8988T (cell line): ENCODE data around the gene SLC6A2.

Source experiments
- DNase-seq: peaks from one replicate; pipeline ENCODE4 v3.0.0; 2011

SLC6A2 gene

GRCh38 chr16:55651841-55652824 lies 3.7 kb upstream of the SLC6A2 start:
- DNase-seq, result no peak

GRCh38 chr16:55653106-55653505 lies 2.7 kb upstream of the SLC6A2 start:
- no peak for DNase-seq

GRCh38 chr16:55655381-55655896 lies 349 bp upstream of the SLC6A2 start:
- no peak for DNase-seq

DNA sequence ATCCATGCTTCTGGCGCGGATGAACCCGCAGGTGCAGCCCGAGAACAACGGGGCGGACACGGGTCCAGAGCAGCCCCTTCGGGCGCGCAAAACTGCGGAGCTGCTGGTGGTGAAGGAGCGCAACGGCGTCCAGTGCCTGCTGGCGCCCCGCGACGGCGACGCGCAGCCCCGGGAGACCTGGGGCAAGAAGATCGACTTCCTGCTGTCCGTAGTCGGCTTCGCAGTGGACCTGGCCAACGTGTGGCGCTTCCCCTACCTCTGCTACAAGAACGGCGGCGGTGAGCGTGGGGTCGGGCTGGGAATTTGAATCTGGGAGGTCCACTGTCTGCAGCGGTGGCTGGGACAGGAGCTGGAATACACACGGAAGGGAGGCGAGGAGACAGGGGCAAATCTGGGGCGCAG lies 904 bp downstream of the SLC6A2 start:
- no peak for DNase-seq

DNA sequence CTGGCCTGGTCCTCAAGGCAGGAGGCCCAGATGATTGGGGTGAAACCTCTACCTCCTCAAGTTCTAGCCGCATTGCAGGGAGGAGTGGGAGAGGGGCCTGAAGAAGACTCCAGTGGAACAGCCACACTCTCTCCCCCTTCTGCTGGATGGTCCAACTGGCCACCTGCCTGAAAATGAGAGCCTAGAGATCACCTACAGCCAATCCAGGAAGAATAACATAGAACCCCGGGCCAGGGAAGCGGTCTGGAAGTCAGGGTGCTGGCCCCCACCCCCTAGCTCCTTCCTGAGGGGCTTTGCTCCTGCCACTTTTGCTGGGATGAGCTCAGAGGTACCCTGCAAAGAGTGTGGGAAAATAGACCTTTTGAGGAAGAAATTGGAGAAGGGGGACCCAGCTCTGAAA lies 1.8 kb downstream of the SLC6A2 start:
- DNase-seq, result no peak

- no peak for DNase-seq
Measured at GRCh38 chr16:55658898-55659420, 3.2 kb downstream of the SLC6A2 start.

GRCh38 chr16:55660026-55660425 lies 4.2 kb downstream of the SLC6A2 start:
- DNase-seq, result no peak

DNA sequence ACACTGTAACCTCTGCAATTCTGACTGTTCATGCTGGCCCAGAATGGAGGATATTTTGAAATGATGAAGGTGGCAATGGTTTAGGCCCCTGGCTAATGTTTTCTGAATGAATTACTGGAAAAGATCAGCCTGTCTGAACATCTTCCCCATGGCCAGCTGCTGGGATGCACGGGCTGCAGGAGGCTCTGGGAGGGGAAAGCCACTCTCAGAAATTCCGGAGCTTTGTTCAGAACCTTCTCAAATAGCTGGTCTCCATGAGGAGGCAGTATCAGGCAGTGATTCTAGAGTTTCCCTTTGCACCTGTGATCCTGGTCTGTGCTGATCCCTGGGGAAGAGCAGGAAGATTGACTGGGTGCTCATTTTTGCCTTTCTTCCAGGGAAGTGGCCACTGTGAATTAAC lies 5.0 kb downstream of the SLC6A2 start:
- DNase-seq, result no peak

- DNase-seq, result no peak
Measured at GRCh38 chr16:55661941-55662643, 6.3 kb downstream of the SLC6A2 start.

DNA sequence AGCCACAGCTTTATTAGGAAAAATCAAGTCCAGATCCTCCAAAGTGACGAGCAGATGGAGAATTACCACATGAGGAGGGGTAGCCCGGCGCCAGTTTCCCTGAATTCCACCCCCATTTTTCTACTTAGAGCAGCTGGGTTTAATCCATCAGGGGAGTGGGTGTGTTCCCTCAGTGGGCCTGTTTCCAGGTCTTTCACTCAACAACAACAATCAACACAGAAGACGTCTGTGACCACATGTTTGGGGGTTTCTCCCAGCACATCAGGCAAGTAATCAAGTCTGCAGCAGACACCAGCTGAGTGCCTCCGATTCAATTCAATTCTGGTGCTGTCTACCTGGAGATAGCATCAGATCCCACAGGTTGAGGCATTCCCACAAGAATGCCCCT lies 6.8 kb downstream of the SLC6A2 start:
- no peak for DNase-seq

GRCh38 chr16:55663225-55663624 lies 7.4 kb downstream of the SLC6A2 start:
- no peak for DNase-seq

DNA sequence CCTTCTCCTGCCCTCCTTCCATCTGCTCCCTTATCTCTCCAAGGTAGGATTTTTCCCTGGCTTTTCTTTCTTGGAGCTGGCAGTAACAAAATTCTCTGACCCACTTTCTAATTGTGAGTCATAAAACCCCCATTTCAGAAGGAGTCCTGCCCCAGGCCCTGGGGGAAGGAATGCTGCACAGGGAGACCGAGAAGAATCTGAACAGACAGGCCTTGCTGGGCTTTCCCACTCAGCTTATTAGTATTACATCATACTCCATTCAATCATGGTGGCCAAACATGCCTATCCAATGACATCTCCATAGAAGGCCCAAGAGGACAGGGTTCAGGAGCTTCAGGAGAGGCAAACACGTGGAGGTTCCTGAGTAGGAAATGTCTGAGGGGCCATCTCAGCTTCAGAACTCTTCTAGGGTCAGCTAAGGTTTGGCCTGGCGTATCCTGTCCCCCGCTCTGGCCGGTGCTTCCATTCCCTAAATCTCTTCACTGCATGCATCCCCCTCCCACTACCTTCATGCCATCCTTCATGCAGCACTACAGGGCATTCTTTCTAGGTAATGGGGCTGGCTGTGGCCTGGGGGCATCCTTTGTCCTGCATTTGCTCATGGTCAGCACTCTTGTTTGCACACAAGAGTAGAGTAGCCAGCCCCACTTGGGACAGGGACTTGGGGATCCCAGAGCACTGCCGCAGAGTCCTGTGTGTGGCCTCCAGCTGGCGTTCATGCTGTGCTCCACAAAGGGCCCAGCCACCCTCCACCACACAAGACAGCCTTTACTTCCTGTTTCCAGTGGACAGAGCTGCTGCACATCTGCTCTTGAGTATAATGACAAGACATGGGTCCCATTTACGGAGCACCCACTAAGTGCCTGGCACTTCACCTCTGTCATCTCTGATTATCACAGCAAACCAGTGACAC lies 8.2 kb downstream of the SLC6A2 start:
- DNase-seq, result no peak

DNA sequence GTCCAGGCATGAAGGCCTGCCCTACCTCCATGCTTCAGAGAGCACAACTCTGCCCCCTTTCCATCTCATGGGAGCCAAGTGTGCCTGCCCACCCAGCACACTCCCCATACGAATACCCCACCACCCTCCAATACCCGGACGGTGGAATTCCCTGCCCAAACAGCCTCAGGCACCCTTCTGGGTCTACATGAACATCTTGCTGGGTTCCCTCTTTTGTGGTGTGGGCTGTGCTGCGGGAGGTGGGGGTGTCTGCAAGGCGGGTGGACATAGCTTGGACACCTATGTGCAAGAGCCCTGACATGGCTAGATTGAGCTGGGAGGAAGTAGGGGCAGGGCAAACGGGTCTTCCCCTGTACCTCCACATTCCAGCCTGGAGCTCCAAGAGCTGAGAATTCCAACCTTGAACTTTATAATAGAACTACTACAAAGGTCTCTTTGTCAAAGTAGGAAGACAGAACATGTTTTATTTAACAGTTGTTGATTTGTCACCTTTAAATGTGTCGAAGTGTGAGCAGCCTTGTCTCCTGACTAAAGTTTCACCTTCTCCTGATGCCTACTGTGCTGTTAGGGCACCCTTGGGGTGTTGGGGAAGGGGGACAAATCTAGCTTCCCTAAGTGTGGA lies 9.1 kb downstream of the SLC6A2 start:
- DNase-seq, result no peak

- DNase-seq, result no peak
Measured at GRCh38 chr16:55665511-55665910, 9.7 kb downstream of the SLC6A2 start.

DNA sequence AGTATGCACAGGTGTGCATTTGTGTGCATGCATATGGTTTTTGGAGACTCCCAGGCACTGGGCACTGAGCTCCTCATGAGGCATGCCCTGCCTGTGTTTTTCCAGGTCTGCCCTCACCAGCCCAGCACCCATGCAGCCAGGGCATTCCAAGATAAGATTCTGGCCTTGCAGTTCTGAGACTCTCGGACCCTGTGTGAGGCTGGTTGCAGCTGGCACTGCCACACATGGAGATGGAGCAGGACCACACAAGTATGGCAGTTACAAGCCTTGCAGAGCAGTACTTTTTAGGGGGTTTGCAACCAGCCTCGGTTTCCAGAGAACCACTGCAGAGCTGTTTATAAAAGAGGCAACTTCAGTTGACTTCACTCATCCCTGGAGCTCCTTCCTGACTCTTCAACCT lies 10.2 kb downstream of the SLC6A2 start:
- DNase-seq, result no peak

- DNase-seq, result no peak
Measured at GRCh38 chr16:55667753-55668152, 12.0 kb downstream of the SLC6A2 start.

DNA sequence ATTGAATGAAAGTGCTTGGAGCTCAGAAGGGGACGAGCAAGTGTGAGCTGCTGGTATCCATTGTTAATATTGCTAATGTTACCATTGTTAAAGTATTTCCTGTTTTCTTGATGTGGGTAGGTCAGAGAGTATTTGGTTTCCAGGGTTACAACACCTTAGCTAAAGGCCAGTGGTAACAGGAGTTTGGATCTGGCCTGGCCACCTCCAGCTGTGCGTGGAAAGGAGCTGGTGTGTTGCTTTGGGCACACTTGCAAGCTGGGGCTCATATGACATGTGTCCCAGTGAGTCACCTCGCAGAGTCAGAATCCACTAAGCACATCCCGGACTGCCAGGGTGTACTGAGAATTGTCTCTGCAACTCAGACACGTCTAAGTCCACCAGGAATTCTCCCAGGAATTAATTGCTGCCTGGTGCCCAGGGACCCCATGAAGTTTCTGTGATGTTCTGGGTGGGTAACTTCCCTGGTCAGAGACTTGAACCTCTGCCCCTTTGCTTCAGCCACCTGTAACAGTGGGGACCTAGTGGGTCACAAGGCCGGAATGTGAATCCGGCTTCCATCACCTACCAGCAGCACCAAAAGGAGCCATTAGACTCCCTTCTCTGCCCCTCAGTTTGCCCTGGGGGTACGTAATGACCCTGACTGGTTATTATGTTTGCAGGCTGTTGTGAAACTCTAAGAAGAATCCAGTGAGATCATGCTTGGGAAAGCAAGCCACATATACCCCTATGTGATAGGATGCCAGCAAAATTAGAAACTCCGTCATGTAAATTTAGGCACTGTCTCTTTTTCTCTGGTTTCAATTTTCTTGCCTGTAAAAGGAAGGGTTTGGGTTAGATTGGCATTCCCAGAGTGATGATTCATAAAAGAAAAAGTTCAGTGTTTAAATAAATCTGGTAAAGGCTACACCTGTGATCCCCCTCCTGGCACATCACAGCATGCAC lies 12.8 kb downstream of the SLC6A2 start:
- no peak for DNase-seq

GRCh38 chr16:55671206-55671973 lies 15.6 kb downstream of the SLC6A2 start:
- DNase-seq, result no peak

DNA sequence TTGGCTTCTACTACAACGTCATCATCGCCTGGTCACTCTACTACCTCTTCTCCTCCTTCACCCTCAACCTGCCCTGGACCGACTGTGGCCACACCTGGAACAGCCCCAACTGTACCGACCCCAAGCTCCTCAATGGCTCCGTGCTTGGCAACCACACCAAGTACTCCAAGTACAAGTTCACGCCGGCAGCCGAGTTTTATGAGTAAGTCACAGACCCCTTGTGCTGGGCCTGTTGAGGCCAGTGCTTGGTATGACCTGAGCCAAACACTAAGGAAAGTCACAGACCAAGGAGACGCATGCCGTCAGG lies 16.1 kb downstream of the SLC6A2 start:
- DNase-seq, result no peak

GRCh38 chr16:55672471-55672870 lies 16.7 kb downstream of the SLC6A2 start:
- no peak for DNase-seq
